H1 (cell line): ENCODE measurements around the gene KLHL29. TPM values are rescaled to one million over a fixed set of nuclear protein-coding genes. Genes with fewer than 3 reads are reported as not detected.

Experiments
- CTCF ChIA-PET: fragments of 300-600 bp; sonication (Branson Sonifier 250); formaldehyde crosslinking; loops from one replicate; lab custom pipeline; 2021; ENCODE audit not compliant: partially characterized antibody; lab: Charles Lee
- POLR2A ChIA-PET: fragments of 300-600 bp; sonication (Branson Sonifier 250); formaldehyde crosslinking; loops from one replicate; lab custom pipeline; 2021; ENCODE audit warnings: inconsistent platforms; ENCODE audit not compliant: partially characterized antibody; lab: Charles Lee
- DNase-seq, 2 experiments: peaks; one replicate each; pipeline versions ENCODE4 v3.0.0 to v3.0.0-alpha.2; 2010 to 2022; ENCODE audit warnings: low spot score in 2 of 2, low read depth in 1 of 2, mixed read lengths in 1 of 2
- FAIRE-seq: peaks from 2 replicates; lab custom pipeline; 2011; peaks lifted over from hg19 to GRCh38; lab: Jason Lieb, UNC
- H2AFZ ChIP-seq: 2 replicates; pipeline ENCODE4 v1.8.1; 2012; ENCODE audit warnings: low read length, inconsistent platforms
- H2AK5ac ChIP-seq: 2 replicates; pipeline ENCODE4 v1.6.1; 2013; ENCODE audit warnings: low read depth, low read length
- H2BK120ac ChIP-seq: replicated peaks from 2 replicates; pipeline ENCODE3; 2013; ENCODE audit warnings: low read depth, low read length, inconsistent platforms
- H2BK12ac ChIP-seq: 2 replicates; pipeline ENCODE4 v1.6.1; 2013; ENCODE audit warnings: low read depth, low read length
- H2BK15ac ChIP-seq: 2 replicates; pipeline ENCODE4 v1.6.1; 2013; ENCODE audit warnings: low read length
- H2BK20ac ChIP-seq: 2 replicates; pipeline ENCODE4 v1.6.1; 2013; ENCODE audit warnings: low read length
- H2BK5ac ChIP-seq: 2 replicates; pipeline ENCODE4 v1.6.1; 2013; ENCODE audit warnings: low read depth, low read length
- H3K14ac ChIP-seq: 2 replicates; pipeline ENCODE4 v1.6.1; 2013; ENCODE audit warnings: inconsistent platforms; ENCODE audit not compliant: insufficient read length
- H3K18ac ChIP-seq: 2 replicates; pipeline ENCODE4 v1.6.1; 2013; ENCODE audit warnings: low read length; ENCODE audit errors: extremely low read depth
- H3K23ac ChIP-seq: 2 replicates; pipeline ENCODE4 v1.6.1; 2013; ENCODE audit warnings: inconsistent platforms; ENCODE audit not compliant: insufficient read length
- H3K23me2 ChIP-seq: 2 replicates; pipeline ENCODE4 v1.6.1; 2013; ENCODE audit warnings: low read depth, low read length
- H3K27ac ChIP-seq: 2 replicates; pipeline ENCODE4 v1.6.1; 2011; ENCODE audit warnings: low read depth, low read length, inconsistent platforms
- H3K27me3 ChIP-seq, 4 experiments: replicated peaks in 1 of 4; 1 replicate in 1 of 4; 2 replicates in 3 of 4; pipeline versions ENCODE4 v1.6.1 to v1.8.1; 2011 to 2013; ENCODE audit warnings: low read length in 3 of 4, mild to moderate bottlenecking in 3 of 4, inconsistent platforms in 2 of 4, mixed read lengths in 2 of 4, moderate library complexity in 1 of 4; ENCODE audit not compliant: control insufficient read depth in 3 of 4, insufficient read depth in 3 of 4; ENCODE audit errors: extremely low read depth in 1 of 4
- H3K36me3 ChIP-seq, 4 experiments: 2 replicates each; pipeline versions ENCODE4 v1.6.1 to v1.8.1; 2011 to 2013; ENCODE audit warnings: mild to moderate bottlenecking in 4 of 4, low read length in 3 of 4, moderate library complexity in 2 of 4, control low read depth in 1 of 4, inconsistent platforms in 1 of 4; ENCODE audit not compliant: insufficient read depth in 4 of 4, control insufficient read depth in 2 of 4
- H3K4ac ChIP-seq: replicated peaks from 2 replicates; pipeline ENCODE3; 2013; ENCODE audit warnings: low read length, low read depth, mixed read lengths, inconsistent platforms; ENCODE audit not compliant: insufficient read length
- H3K4me1 ChIP-seq, 4 experiments: replicated peaks in 1 of 4; 1 replicate in 1 of 4; 2 replicates in 3 of 4; pipeline versions ENCODE4 v1.6.1 to v1.8.1; 2011 to 2013; ENCODE audit warnings: low read length in 3 of 4, inconsistent platforms in 2 of 4, mixed read lengths in 1 of 4; ENCODE audit not compliant: insufficient read depth in 4 of 4, control insufficient read depth in 3 of 4
- H3K4me2 ChIP-seq, 2 experiments: 2 replicates each; pipeline versions ENCODE4 v1.6.1 to v1.8.1; 2011 to 2013; ENCODE audit warnings: low read depth in 2 of 2, low read length in 2 of 2, control low read depth in 1 of 2, inconsistent platforms in 1 of 2, mild to moderate bottlenecking in 1 of 2; ENCODE audit not compliant: insufficient read depth in 1 of 2
- H3K4me3 ChIP-seq, 4 experiments: fragments of 200-600, 300-600 bp in 1 of 4; sonication (generic), shearing (Covaris generic), sonication (Bioruptor Twin) in 1 of 4; 2 replicates each; pipeline versions ENCODE4 v1.5.1 to v1.8.1; 2011 to 2016; ENCODE audit warnings: low read length in 4 of 4, low read depth in 3 of 4, control low read depth in 2 of 4, inconsistent platforms in 2 of 4, mild to moderate bottlenecking in 2 of 4, mixed read lengths in 1 of 4, moderate library complexity in 1 of 4; ENCODE audit not compliant: insufficient read depth in 2 of 4; ENCODE audit errors: extremely low read depth in 1 of 4
- H3K56ac ChIP-seq: replicated peaks from 2 replicates; pipeline ENCODE3; 2013; ENCODE audit warnings: low read depth, mild to moderate bottlenecking, mixed read lengths, low read length, inconsistent platforms; ENCODE audit not compliant: insufficient read length
- H3K79me1 ChIP-seq: 2 replicates; pipeline ENCODE4 v1.6.1; 2013; ENCODE audit warnings: low read depth, low read length, control low read depth
- H3K79me2 ChIP-seq, 2 experiments: 2 replicates each; pipeline versions ENCODE4 v1.6.1 to v1.8.1; 2012 to 2013; ENCODE audit warnings: low read length in 2 of 2, mild to moderate bottlenecking in 2 of 2, inconsistent platforms in 1 of 2; ENCODE audit not compliant: insufficient read depth in 2 of 2, control insufficient read depth in 1 of 2
- H3K9ac ChIP-seq, 4 experiments: replicated peaks in 1 of 4; 1 replicate in 1 of 4; 2 replicates in 3 of 4; pipeline versions ENCODE4 v1.6.1 to v1.8.1; 2011 to 2013; ENCODE audit warnings: low read depth in 3 of 4, low read length in 3 of 4, control low read depth in 2 of 4, mild to moderate bottlenecking in 2 of 4, moderate library complexity in 2 of 4, inconsistent platforms in 1 of 4; ENCODE audit errors: extremely low read depth in 1 of 4
- H3K9me3 ChIP-seq, 2 experiments: 2 replicates each; pipeline versions ENCODE4 v1.6.1 to v1.8.1; 2012 to 2013; ENCODE audit warnings: mild to moderate bottlenecking in 2 of 2, moderate library complexity in 2 of 2, control low read depth in 1 of 2, inconsistent platforms in 1 of 2, low read depth in 1 of 2, low read length in 1 of 2, mixed read lengths in 1 of 2; ENCODE audit not compliant: insufficient read depth in 2 of 2
- H4K20me1 ChIP-seq, 2 experiments: replicated peaks in 1 of 2; 2 replicates each; pipeline versions ENCODE3 to v1.8.1; 2011 to 2013; ENCODE audit warnings: inconsistent platforms in 2 of 2, low read length in 2 of 2, mild to moderate bottlenecking in 1 of 2; ENCODE audit not compliant: insufficient read depth in 2 of 2, control insufficient read depth in 1 of 2
- H4K5ac ChIP-seq: 2 replicates; pipeline ENCODE4 v1.6.1; 2013; ENCODE audit warnings: low read length, low read depth, mixed read lengths, inconsistent platforms; ENCODE audit not compliant: insufficient read length
- H4K8ac ChIP-seq: 2 replicates; pipeline ENCODE4 v1.8.0; 2013; ENCODE audit warnings: mild to moderate bottlenecking, moderate library complexity, low read length, inconsistent platforms; ENCODE audit not compliant: insufficient read depth; ENCODE audit errors: extremely low read depth
- H4K91ac ChIP-seq: replicated peaks from 2 replicates; pipeline ENCODE3; 2013; ENCODE audit warnings: low read length, mixed read lengths, inconsistent platforms; ENCODE audit not compliant: insufficient read length
- WGBS, 2 experiments: shearing (Covaris generic) in 1 of 2; methylation state at CpG; one replicate each; pipeline versions ENCODE4 v1.1.6 to v1.1.7; 2013 to 2015; ENCODE audit warnings: low lambda C conversion rate in 2 of 2, mixed read lengths in 2 of 2, inconsistent platforms in 1 of 2, low coverage in 1 of 2, missing lambda C conversion rate in 1 of 2; ENCODE audit not compliant: insufficient replicate concordance in 2 of 2, insufficient coverage in 1 of 2, insufficient read length in 1 of 2; ENCODE audit errors: extremely low coverage in 1 of 2, missing lambda C conversion rate in 1 of 2; 5-methylcytosine and 5-hydroxymethylcytosine counted together
- polyA plus RNA-seq, 7 experiments: library from polyadenylated mRNA; depleted of rRNA in 3 of 7; stranded (reverse) in 5 of 7; unstranded in 2 of 7; fragments of >200 nt in 5 of 7; fragments of 200-250 nt in 2 of 7; gene quantifications; 1 replicate in 5 of 7; 2 replicates in 1 of 7; 4 replicates in 1 of 7; pipeline versions ENCODE4 v1.2.1 to v1.2.3, GENCODE V29; 2011 to 2013; ENCODE audit warnings: missing spikeins in 2 of 7, mixed read lengths in 2 of 7
- total RNA-seq: library from RNA; stranded (reverse); fragmentation: NEBNext Ultra II Directional; extraction: Animal tissue kit (Norgen Biotek cat#: 25700); gene quantifications from 2 replicates; pipeline ENCODE4 v1.2.1, GENCODE V29; 2021

KLHL29 gene
- total and polyA plus RNA-seq, 2 of the 8 experiments (the other 6 are each of a cell fraction or from before 2014, with no cell fraction given), result 1.1 to 4.7 TPM

- no peak overlapping the region for H4K5ac ChIP-seq
- no peak overlapping the region for H2BK12ac ChIP-seq
- no peak overlapping the region for H3K23ac ChIP-seq
- peaks cover 0 to 6% (median 3%) of the 10 kb centered on the region in 4 experiments; a peak in 4 of 7 replicates for H3K4me1 ChIP-seq
- H3K4ac ChIP-seq, result no peak overlapping the region
- H3K56ac ChIP-seq, result no peak overlapping the region
- H2AFZ ChIP-seq, result no peak overlapping the region
- H4K20me1 ChIP-seq, result no peaks in the 10 kb centered on the region
- DNase-seq (no peak), FAIRE-seq (no peak)
- no peak overlapping the region for H2BK120ac ChIP-seq
- H3K27ac ChIP-seq, result no peak overlapping the region
- H3K27me3 ChIP-seq, result no peaks in the 10 kb centered on the region
- H3K14ac ChIP-seq, result no peak overlapping the region
- H2AK5ac ChIP-seq, result no peak overlapping the region
- no peak overlapping the region for H4K8ac ChIP-seq
- peaks cover 5 to 6% of the 10 kb centered on the region in 2 experiments for H3K9me3 ChIP-seq
- H4K91ac ChIP-seq, result no peak overlapping the region
- H3K79me2 ChIP-seq, result no peaks in the 10 kb centered on the region
- ChIA-PET POLR2A (interaction anchor here (0.6 kb wide), 1 partner anchor 232 kb away, joined by 3 read pairs; no protein-coding TSS in a partner anchor), CTCF (no interaction called here)
- H2BK20ac ChIP-seq, result no peak overlapping the region
- no peak overlapping the region for H2BK5ac ChIP-seq
- no peaks in the 10 kb centered on the region for H3K79me1 ChIP-seq
- H2BK15ac ChIP-seq, result no peak overlapping the region
- no peaks in the 10 kb centered on the region for H3K36me3 ChIP-seq
- no peak overlapping the region for H3K9ac ChIP-seq
- 81% methylated on average over 1 of the region's 1 CpG; no CpG with 5 or more reads in 1 of the 2 experiments for WGBS, 2 experiments
- no peak overlapping the region for H3K4me2 ChIP-seq
- H3K18ac ChIP-seq, result no peak overlapping the region
- no peak overlapping the region for H3K4me3 ChIP-seq
- no peaks in the 10 kb centered on the region for H3K23me2 ChIP-seq
Measured at GRCh38 chr2:23441414-23441813, 56.4 kb downstream of the KLHL29 start.
